LNCaP clone FGC (cell line): ENCODE results near the gene CHRNA7.

Source experiments
- DNase-seq: peaks from one replicate; pipeline ENCODE4 v3.0.0-alpha.2; 2011; ENCODE audit warnings: low read depth
- H3K4me3 ChIP-seq: 2 replicates; pipeline ENCODE4 v1.5.1; 2011; ENCODE audit warnings: mild to moderate bottlenecking, low read depth, low read length, control low read depth
- TF ChIP-seq, protein P1 (sequence below): IDR thresholded peaks from 2 replicates; pipeline ENCODE4 v1.5.1; 2012; ENCODE audit warnings: mild to moderate bottlenecking; ENCODE audit not compliant: control insufficient read depth, insufficient read depth; ENCODE audit errors: extremely low read depth

The CHRNA7 gene

GRCh38 chr15:32124726-32125125 is 94.4 kb downstream of the CHRNA7 start:
- TF ChIP-seq, protein P1, sequence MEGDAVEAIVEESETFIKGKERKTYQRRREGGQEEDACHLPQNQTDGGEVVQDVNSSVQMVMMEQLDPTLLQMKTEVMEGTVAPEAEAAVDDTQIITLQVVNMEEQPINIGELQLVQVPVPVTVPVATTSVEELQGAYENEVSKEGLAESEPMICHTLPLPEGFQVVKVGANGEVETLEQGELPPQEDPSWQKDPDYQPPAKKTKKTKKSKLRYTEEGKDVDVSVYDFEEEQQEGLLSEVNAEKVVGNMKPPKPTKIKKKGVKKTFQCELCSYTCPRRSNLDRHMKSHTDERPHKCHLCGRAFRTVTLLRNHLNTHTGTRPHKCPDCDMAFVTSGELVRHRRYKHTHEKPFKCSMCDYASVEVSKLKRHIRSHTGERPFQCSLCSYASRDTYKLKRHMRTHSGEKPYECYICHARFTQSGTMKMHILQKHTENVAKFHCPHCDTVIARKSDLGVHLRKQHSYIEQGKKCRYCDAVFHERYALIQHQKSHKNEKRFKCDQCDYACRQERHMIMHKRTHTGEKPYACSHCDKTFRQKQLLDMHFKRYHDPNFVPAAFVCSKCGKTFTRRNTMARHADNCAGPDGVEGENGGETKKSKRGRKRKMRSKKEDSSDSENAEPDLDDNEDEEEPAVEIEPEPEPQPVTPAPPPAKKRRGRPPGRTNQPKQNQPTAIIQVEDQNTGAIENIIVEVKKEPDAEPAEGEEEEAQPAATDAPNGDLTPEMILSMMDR: no peak
- no peak overlapping the region for H3K4me3 ChIP-seq
- no peak for DNase-seq

DNA sequence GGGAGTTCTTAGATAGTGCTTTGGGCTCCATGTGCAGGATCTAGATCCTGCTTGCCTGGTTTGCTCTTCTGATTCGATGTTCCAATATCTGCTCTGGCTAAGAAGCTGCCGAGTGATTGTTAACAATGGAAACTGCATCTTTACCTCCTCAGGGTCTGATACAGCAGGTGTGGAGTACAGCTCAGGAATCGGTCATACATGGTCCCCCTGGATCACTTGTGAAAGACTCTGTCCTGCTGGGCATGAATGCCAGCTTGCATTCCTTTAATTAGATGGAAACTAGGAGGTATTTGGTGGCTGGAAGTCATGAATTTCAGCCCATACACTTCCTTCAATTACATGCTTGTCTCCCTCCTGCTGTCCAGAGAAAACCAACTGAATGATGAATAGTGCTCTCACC is 95.3 kb downstream of the CHRNA7 start:
- H3K4me3 ChIP-seq: no peak overlapping the region
- TF ChIP-seq, protein P1: no peak
- DNase-seq: no peak

DNA sequence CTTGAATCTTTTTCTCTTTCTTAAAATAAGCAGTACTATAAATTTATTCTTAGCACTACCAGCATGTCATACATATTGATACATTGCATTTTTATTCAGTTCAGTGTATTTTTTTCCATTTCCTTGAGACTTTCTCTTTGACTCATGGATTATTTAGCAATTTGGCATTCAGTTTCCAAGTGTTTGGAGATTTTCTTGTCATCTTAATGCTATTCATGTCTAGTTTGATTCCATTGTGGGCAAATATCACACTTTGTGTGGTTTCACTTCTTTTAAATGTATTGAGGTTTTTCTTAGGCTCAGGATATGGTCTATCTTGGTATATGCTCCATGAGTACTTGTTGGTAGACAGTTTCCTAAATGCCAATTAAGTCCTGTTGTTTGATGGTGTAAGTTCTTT is 99.5 kb downstream of the CHRNA7 start:
- TF ChIP-seq, protein P1: no peak
- no peak for DNase-seq
- no peak overlapping the region for H3K4me3 ChIP-seq

DNA sequence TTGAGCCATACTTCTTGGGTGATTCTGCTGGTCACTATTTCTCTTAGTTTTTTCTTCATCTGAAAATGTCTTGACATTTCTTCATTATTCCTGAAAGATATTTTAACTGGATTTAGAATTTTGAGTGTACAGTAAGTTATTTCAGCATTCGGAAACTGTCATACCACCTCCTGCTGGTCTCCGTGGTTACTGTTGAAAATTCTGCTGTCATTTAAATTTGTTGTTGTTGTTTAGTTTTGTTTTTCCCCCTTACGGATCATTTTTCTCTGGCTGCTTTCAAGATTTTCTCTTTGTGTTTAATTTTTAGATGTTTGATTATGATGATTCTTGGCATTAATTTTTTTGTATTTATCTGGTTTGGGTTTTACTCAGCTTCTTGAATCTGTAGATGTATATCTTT is 100.5 kb downstream of the CHRNA7 start:
- no peak overlapping the region for H3K4me3 ChIP-seq
- TF ChIP-seq, protein P1: no peak
- no peak for DNase-seq

GRCh38 chr15:32131803-32132202 is 101.5 kb downstream of the CHRNA7 start:
- TF ChIP-seq, protein P1: no peak
- no peak overlapping the region for H3K4me3 ChIP-seq

GRCh38 chr15:32132859-32133258 is 102.5 kb downstream of the CHRNA7 start:
- DNase-seq: no peak
- TF ChIP-seq, protein P1: no peak
- H3K4me3 ChIP-seq: no peak overlapping the region

More at GRCh38 chr15:32131803-32132202, 101.5 kb downstream of the CHRNA7 start:
- no peak for DNase-seq

DNA sequence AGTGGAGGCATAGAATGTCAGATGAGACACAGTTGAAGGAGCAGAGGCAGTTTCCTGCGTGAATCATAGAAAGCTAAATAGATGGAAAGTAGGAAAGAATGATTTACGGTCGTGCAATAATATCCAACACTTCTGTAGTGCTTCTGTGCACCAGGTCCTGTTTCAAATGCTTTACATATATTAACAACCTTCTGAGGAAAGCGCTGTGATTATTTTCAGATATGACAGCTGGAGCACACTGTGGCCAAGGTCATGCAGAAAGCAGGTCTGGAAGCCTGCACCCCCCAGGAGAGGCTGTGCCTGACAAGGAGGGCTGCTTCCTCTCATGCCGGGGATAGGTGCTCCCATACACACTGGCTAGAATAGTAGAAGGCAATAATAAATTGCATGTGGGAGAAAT is 104.5 kb downstream of the CHRNA7 start:
- no peak for DNase-seq
- H3K4me3 ChIP-seq: no peak overlapping the region
- TF ChIP-seq, protein P1: no peak
